HCT116 (cell line): ENCODE results near the gene SYNE4. TPM values are rescaled to one million over a fixed set of nuclear protein-coding genes. Genes with fewer than 3 reads are reported as not detected.

Experiments used
- ATAC-seq: fragments of 200-7000 bp; cut with Tn5 transposase; 2 replicates; pipeline ENCODE4 v1.9.1; 2020; ENCODE audit warnings: mild to moderate bottlenecking, moderate library complexity
- BruUV-seq: library from RNA; stranded (reverse); fragments of 400-500 nt; replicated peaks from 2 replicates; lab custom pipeline; 2021; lab: Mats Ljungman, UMichigan
- CTCF ChIA-PET: fragments of 300-600 bp; sonication (Branson Sonifier 250); formaldehyde crosslinking; loops from one replicate; lab custom pipeline; 2021; ENCODE audit warnings: antibody characterized with exemption; lab: Charles Lee
- POLR2A ChIA-PET: fragments of 300-600, 350-600 bp; sonication (Branson Sonifier 250); formaldehyde crosslinking; loops from one replicate; lab custom pipeline; 2021; ENCODE audit warnings: antibody characterized with exemption; lab: Charles Lee
- RAD21 ChIA-PET, 2 experiments: fragments of 300-600 bp; sonication (Branson Sonifier 250); formaldehyde crosslinking; loops; one replicate each; lab custom pipeline; 2023; ENCODE audit warnings: low total read pairs in 2 of 2; ENCODE audit not compliant: uncharacterized antibody in 2 of 2, unreplicated experiment in 2 of 2, low non-redundant PET in 1 of 2; lab: Charles Lee
- DNase-seq: peaks from one replicate; pipeline ENCODE4 v3.0.0-alpha.2; 2010; ENCODE audit warnings: low read depth, low spot score
- H2AFZ ChIP-seq: fragments of 200-600 bp; shearing (Covaris generic), sonication (generic); 2 replicates; pipeline ENCODE4 v1.6.1; 2017; ENCODE audit warnings: low read depth, mixed run types, mixed read lengths, antibody characterized with exemption, low read length; ENCODE audit not compliant: poor library complexity, severe bottlenecking
- H3K27ac ChIP-seq: 2 replicates; pipeline ENCODE4 v1.5.1; 2012; ENCODE audit warnings: low read depth, low read length
- H3K27me3 ChIP-seq: fragments of 200-600 bp; sonication (generic); 2 replicates; pipeline ENCODE4 v1.6.1; 2016; ENCODE audit warnings: mixed run types, low read length, mixed read lengths; ENCODE audit not compliant: insufficient read depth
- H3K36me3 ChIP-seq, 2 experiments: fragments of 200-500 bp in 1 of 2; fragments of 200-600 bp in 1 of 2; sonication (Bioruptor generic) in 1 of 2; sonication (generic) in 1 of 2; 2 replicates each; pipeline versions ENCODE4 v1.5.1 to v1.6.1; 2014 to 2016; ENCODE audit warnings: low read length in 2 of 2, inconsistent platforms in 1 of 2, mixed read lengths in 1 of 2, mixed run types in 1 of 2; ENCODE audit not compliant: insufficient read depth in 2 of 2, control insufficient read depth in 1 of 2
- H3K4me1 ChIP-seq, 2 experiments: fragments of 200-600 bp in 1 of 2; sonication (generic) in 1 of 2; 2 replicates each; pipeline versions ENCODE4 v1.5.1 to v1.6.1; 2012 to 2017; ENCODE audit warnings: low read length in 2 of 2, inconsistent platforms in 1 of 2, mild to moderate bottlenecking in 1 of 2, mixed read lengths in 1 of 2, mixed run types in 1 of 2, moderate library complexity in 1 of 2; ENCODE audit not compliant: insufficient read depth in 2 of 2, control insufficient read depth in 1 of 2
- H3K4me2 ChIP-seq: fragments of 200-600 bp; sonication (generic); 2 replicates; pipeline ENCODE4 v1.6.1; 2017; ENCODE audit warnings: mixed run types, low read length, mixed read lengths
- H3K4me3 ChIP-seq, 2 experiments: fragments of 200-600 bp in 1 of 2; sonication (generic) in 1 of 2; replicated peaks in 1 of 2; 2 replicates each; pipeline ENCODE4 v1.5.1; 2011 to 2016; ENCODE audit warnings: low read length in 2 of 2, control low read depth in 1 of 2, low read depth in 1 of 2, mild to moderate bottlenecking in 1 of 2, mixed read lengths in 1 of 2, mixed run types in 1 of 2
- H3K79me2 ChIP-seq: fragments of 200-600 bp; sonication (generic); 2 replicates; pipeline ENCODE4 v1.6.1; 2017; ENCODE audit warnings: mild to moderate bottlenecking, mixed run types, low read length, moderate library complexity, mixed read lengths; ENCODE audit not compliant: insufficient read depth
- H3K9ac ChIP-seq: fragments of 200-600 bp; sonication (generic); 2 replicates; pipeline ENCODE4 v1.6.1; 2016; ENCODE audit warnings: low read length, mixed read lengths
- H3K9me2 ChIP-seq: fragments of 200-600 bp; sonication (generic), shearing (Covaris generic); 2 replicates; pipeline ENCODE4 v1.6.1; 2017; ENCODE audit warnings: mixed run types, mild to moderate bottlenecking, moderate library complexity; ENCODE audit not compliant: insufficient read depth
- H3K9me3 ChIP-seq, 2 experiments: fragments of 200-500 bp in 1 of 2; fragments of 200-600 bp in 1 of 2; sonication (Bioruptor generic) in 1 of 2; sonication (generic) in 1 of 2; 2 replicates each; pipeline ENCODE4 v1.6.1; 2014 to 2017; ENCODE audit warnings: low read length in 2 of 2, mixed read lengths in 2 of 2, inconsistent platforms in 1 of 2, low read depth in 1 of 2, mild to moderate bottlenecking in 1 of 2, mixed run types in 1 of 2, moderate library complexity in 1 of 2; ENCODE audit not compliant: control insufficient read depth in 1 of 2, insufficient read depth in 1 of 2
- H4K20me1 ChIP-seq: fragments of 200-600 bp; sonication (generic), shearing (Covaris generic); 2 replicates; pipeline ENCODE4 v1.6.1; 2017; ENCODE audit warnings: mixed run types, mild to moderate bottlenecking, moderate library complexity; ENCODE audit not compliant: insufficient read depth
- ATF3 ChIP-seq: IDR thresholded peaks from 2 replicates; pipeline ENCODE4 v1.6.1; 2012
- CEBPB ChIP-seq: IDR thresholded peaks from 2 replicates; pipeline ENCODE4 v1.6.1; 2012; ENCODE audit warnings: low read depth
- EGR1 ChIP-seq: IDR thresholded peaks from 2 replicates; pipeline ENCODE4 v1.6.1; 2012; ENCODE audit warnings: low read depth
- EZH2 ChIP-seq: fragments of 200-600 bp; sonication (generic); IDR thresholded peaks from 2 replicates; pipeline ENCODE4 v1.6.1; 2017; ENCODE audit warnings: antibody characterized with exemption, mixed run types
- RAD21 ChIP-seq: IDR thresholded peaks from 2 replicates; pipeline ENCODE4 v1.6.1; 2012; ENCODE audit warnings: low read depth, mild to moderate bottlenecking
- REST ChIP-seq: IDR thresholded peaks from 2 replicates; pipeline ENCODE4 v1.6.1; 2012; ENCODE audit warnings: low read depth
- SIN3A ChIP-seq: IDR thresholded peaks from 2 replicates; pipeline ENCODE4 v1.6.1; 2012; ENCODE audit warnings: low read depth
- TCF7L2 ChIP-seq: IDR thresholded peaks from 2 replicates; pipeline ENCODE4 v1.7.0; 2011; ENCODE audit warnings: borderline replicate concordance, inconsistent platforms; ENCODE audit not compliant: insufficient read depth, insufficient read length; ENCODE audit errors: extremely low read depth
- intact Hi-C: fragments of 100-400 bp; cut with micrococcal nuclease; formaldehyde crosslinking; loops from 2 replicates; pipeline ENCODE4 v1.10.0; 2022
- total RNA-seq: library from RNA; stranded (reverse); gene quantifications from one replicate; pipeline ENCODE4 v1.2.1, GENCODE V29; 2021; ENCODE audit not compliant: unreplicated experiment

SYNE4 gene
- total RNA-seq, 1 experiment from 2014 or later, result 27.9 TPM

GRCh38 chr19:36009633-36010379, 1.2 kb upstream of the SYNE4 start:
- intact Hi-C loops, result loop anchor here (10.0 kb wide), 1 partner anchor 105 kb away; the partner anchor contains the start of genes OVOL3, POLR2I and TBCB
- Histone ChIP-seq H3K27ac (peak overlapping the region; percentile 87), H3K9ac (peak overlapping the region; percentile 91), H3K27me3 (no peaks in the 10 kb centered on the region), H3K9me3 (no peaks in the 10 kb centered on the region), H3K9me2 (no peaks in the 10 kb centered on the region), H2AFZ (no peak overlapping the region), H4K20me1 (no peaks in the 10 kb centered on the region), H3K4me3 (peak overlapping the region; percentile 89 to 98), H3K79me2 (peaks cover 21% of the 10 kb centered on the region), H3K4me2 (peak overlapping the region; percentile 100), H3K4me1 (peaks cover 13 to 37% of the 10 kb centered on the region in 2 experiments), H3K36me3 (no peaks in the 10 kb centered on the region)
- DNase-seq (no peak), ATAC-seq (no peak)
- no TSS peak for BruUV-seq
- POLR2A ChIA-PET, result interaction anchor here (1.7 kb wide), 1 partner anchor 51 kb away, joined by 4 read pairs; no protein-coding TSS in a partner anchor
- TF ChIP-seq REST (no peak), EZH2 (no peak), SIN3A (no peak), EGR1 (no peak), TCF7L2 (no peak), ATF3 (no peak), CEBPB (no peak), RAD21 (no peak)
- CTCF ChIA-PET, result no interaction called here
- RAD21 ChIA-PET, result no interaction called here
